GM10248 (cell line): ENCODE data around the gene D2HGDH.
"Not testable (repeated sequence)": the region's sequence is repeated elsewhere in the genome, so short reads cannot be mapped to it uniquely, and the experiment has no call there.

Experiments
- CTCF ChIA-PET: fragments of 300-600 bp; sonication (Branson Sonifier 250); formaldehyde crosslinking; extraction: SDS; loops from one replicate; lab custom pipeline; 2021; ENCODE audit warnings: antibody characterized with exemption; lab: Yijun Ruan, JAX
- POLR2A ChIA-PET: fragments of 350-650 bp; sonication (Branson Sonifier 250); formaldehyde crosslinking; extraction: SDS; loops from one replicate; lab custom pipeline; 2020; ENCODE audit warnings: antibody characterized with exemption; lab: Yijun Ruan, JAX
- DNase-seq: peaks from one replicate; pipeline ENCODE4 v3.0.0; 2012; ENCODE audit errors: extremely low spot score
- CTCF ChIP-seq: IDR thresholded peaks from 2 replicates; pipeline ENCODE4 v1.5.1; 2012; ENCODE audit warnings: mild to moderate bottlenecking, low read depth; ENCODE audit errors: extremely low read depth, missing control alignments, control extremely low read depth

Gene D2HGDH

GRCh38 chr2:241755166-241755565, 20.7 kb downstream of the D2HGDH start:
- POLR2A ChIA-PET: no interaction called here
- TF ChIP-seq CTCF: no peak
- CTCF ChIA-PET: no interaction called here
- DNase-seq: no peak

- no peak for DNase-seq
- ChIA-PET CTCF (no interaction called here), POLR2A (no interaction called here)
- no peak for TF ChIP-seq CTCF
Observed at GRCh38 chr2:241755777-241756176, 21.3 kb downstream of the D2HGDH start.

- no peak for DNase-seq
- POLR2A ChIA-PET: no interaction called here
- no peak for TF ChIP-seq CTCF
- CTCF ChIA-PET: interaction anchor here (0.9 to 1.4 kb wide), 2 partner anchors 12 to 22 kb away, joined by 3 read pairs; no protein-coding TSS in a partner anchor
Observed at GRCh38 chr2:241759067-241759807, 24.8 kb downstream of the D2HGDH start.

- CTCF ChIA-PET: interaction anchor here (0.9 kb wide), 1 partner anchor 11 kb away, joined by 3 read pairs; no protein-coding TSS in a partner anchor
- POLR2A ChIA-PET, DNase-seq: not testable (repeated sequence)
Observed at GRCh38 chr2:241759893-241760292, 25.5 kb downstream of the D2HGDH start.

GRCh38 chr2:241760301-241760771, 25.9 kb downstream of the D2HGDH start:
- ChIA-PET POLR2A (no interaction called here), CTCF (no interaction called here)
- no peak for TF ChIP-seq CTCF
- DNase-seq: no peak

GRCh38 chr2:241762321-241762932, 28.0 kb downstream of the D2HGDH start:
- ChIA-PET POLR2A (no interaction called here), CTCF (interaction anchor here (1.2 to 3.1 kb wide), 2 partner anchors 10 to 26 kb away, joined by 3 to 8 read pairs; no protein-coding TSS in a partner anchor)
- no peak for DNase-seq
- no peak for TF ChIP-seq CTCF

GRCh38 chr2:241762933-241763369, 28.5 kb downstream of the D2HGDH start:
- POLR2A ChIA-PET: no interaction called here
- DNase-seq: no peak
- CTCF ChIA-PET: interaction anchor here (1.2 to 3.1 kb wide), 2 partner anchors 10 to 25 kb away, joined by 3 to 8 read pairs; no protein-coding TSS in a partner anchor
- TF ChIP-seq CTCF: no peak
